Measurements from ENCODE around the gene AP1S3.

GRCh38 chr2:223815884-223816570, 21.4 kb downstream of the AP1S3 start:
- no peak for TF ChIP-seq CTCF (conservative IDR thresholded peaks at IDR 0.05)
- no peak for TF ChIP-seq EZH2 (IDR thresholded peaks at IDR 0.05; ENCODE audit: low read depth)
